Astrocyte (in vitro differentiated cells and primary cell): ENCODE data around the gene VPS13C.

ENCODE experiments used
- EZH2 ChIP-seq: IDR thresholded peaks from 2 replicates; pipeline ENCODE4 v1.6.1; 2012; ENCODE audit warnings: mild to moderate bottlenecking, low read length, inconsistent platforms; ENCODE audit not compliant: insufficient read depth
- TF ChIP-seq, protein P1 (sequence below): IDR thresholded peaks from 2 replicates; pipeline ENCODE4 v1.5.1; 2011; ENCODE audit warnings: low read depth, mild to moderate bottlenecking, inconsistent platforms, low read length, moderate library complexity; ENCODE audit not compliant: insufficient read depth

DNA sequence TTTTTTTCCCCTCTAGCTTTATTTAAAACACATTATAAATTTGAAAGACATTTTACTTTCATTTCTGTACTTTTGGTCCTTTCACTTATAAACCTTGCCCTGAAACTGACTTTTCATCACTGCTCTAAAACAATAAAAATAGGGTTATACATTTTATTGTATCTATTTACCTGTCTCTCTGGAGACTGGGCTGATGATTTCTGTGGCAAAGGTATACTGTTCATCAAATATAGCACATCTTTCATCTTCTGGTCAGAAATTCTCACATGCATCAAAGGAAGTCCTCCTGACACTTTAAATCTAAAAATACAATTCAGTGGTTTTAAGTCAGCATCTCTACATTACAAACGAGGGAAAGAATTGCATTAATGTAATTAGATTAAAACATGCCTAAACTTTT is 86.1 kb downstream of the VPS13C start:
- TF ChIP-seq, protein P1, sequence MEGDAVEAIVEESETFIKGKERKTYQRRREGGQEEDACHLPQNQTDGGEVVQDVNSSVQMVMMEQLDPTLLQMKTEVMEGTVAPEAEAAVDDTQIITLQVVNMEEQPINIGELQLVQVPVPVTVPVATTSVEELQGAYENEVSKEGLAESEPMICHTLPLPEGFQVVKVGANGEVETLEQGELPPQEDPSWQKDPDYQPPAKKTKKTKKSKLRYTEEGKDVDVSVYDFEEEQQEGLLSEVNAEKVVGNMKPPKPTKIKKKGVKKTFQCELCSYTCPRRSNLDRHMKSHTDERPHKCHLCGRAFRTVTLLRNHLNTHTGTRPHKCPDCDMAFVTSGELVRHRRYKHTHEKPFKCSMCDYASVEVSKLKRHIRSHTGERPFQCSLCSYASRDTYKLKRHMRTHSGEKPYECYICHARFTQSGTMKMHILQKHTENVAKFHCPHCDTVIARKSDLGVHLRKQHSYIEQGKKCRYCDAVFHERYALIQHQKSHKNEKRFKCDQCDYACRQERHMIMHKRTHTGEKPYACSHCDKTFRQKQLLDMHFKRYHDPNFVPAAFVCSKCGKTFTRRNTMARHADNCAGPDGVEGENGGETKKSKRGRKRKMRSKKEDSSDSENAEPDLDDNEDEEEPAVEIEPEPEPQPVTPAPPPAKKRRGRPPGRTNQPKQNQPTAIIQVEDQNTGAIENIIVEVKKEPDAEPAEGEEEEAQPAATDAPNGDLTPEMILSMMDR = no peak
- TF ChIP-seq EZH2 = no peak
